Measurements from ENCODE around the gene NRG2. TPM values are rescaled to one million over a fixed set of nuclear protein-coding genes. Genes with fewer than 3 reads are reported as not detected.
A peak's percentile ranks its signal among the peaks of the same experiment; 100 is the strongest.

The NRG2 gene
- total and polyA plus RNA-seq, 11 donors: 0.72 to 4.8 (median 3.4) TPM

GRCh38 chr5:139955053-139955605, 88.0 kb downstream of the NRG2 start:
- ATAC-seq (no peak), DNase-seq (no peak)
- Histone ChIP-seq H3K27me3 (no peaks in the 10 kb centered on the region), H3K27ac (no peak overlapping the region), H3K4me3 (no peak overlapping the region), H3K36me3 (no peaks in the 10 kb centered on the region), H3K4me1 (peaks cover 0 to 44% (median 14%) of the 10 kb centered on the region in 12 donors), H3K9me3 (no peaks in the 10 kb centered on the region)
- intact Hi-C loops (cut with DNase I): no loop called here
- WGBS, 4 donors: 86 to 91% (median 87%) methylated on average over 5 of the region's 5 CpGs
- no peak for TF ChIP-seq CTCF (IDR thresholded peaks at IDR 0.05)
- no peak for TF ChIP-seq POLR2A (IDR thresholded peaks at IDR 0.05)

- Histone ChIP-seq H3K4me1 (peaks cover 0 to 50% (median 14%) of the 10 kb centered on the region in 12 donors), H3K27me3 (no peaks in the 10 kb centered on the region), H3K9me3 (no peaks in the 10 kb centered on the region), H3K27ac (no peak overlapping the region), H3K36me3 (no peaks in the 10 kb centered on the region), H3K4me3 (no peak overlapping the region)
- ATAC-seq (no peak), DNase-seq (no peak)
- WGBS, 4 donors: 76 to 87% (median 82%) methylated on average over 8 of the region's 8 CpGs
- no peak for TF ChIP-seq CTCF (IDR thresholded peaks at IDR 0.05)
- TF ChIP-seq POLR2A (IDR thresholded peaks at IDR 0.05): no peak
- intact Hi-C loops (cut with DNase I): loop anchor here in 2 of 10 donors (5.0 kb wide), 2 partner anchors 72 to 162 kb away; no protein-coding TSS in a partner anchor
These were observed 88.6 kb downstream of the NRG2 start for GRCh38 chr5:139954462-139954861.

- DNase-seq (no peak), ATAC-seq (peak in 1 of 4 donors; percentile 5)
- 32 to 56% (median 51%) methylated on average over 5 to 7 of the region's 7 CpGs for WGBS, 4 donors
- Histone ChIP-seq H3K4me1 (peaks cover 0 to 55% (median 14%) of the 10 kb centered on the region in 12 donors), H3K27me3 (no peaks in the 10 kb centered on the region), H3K4me3 (no peak overlapping the region), H3K36me3 (no peaks in the 10 kb centered on the region), H3K27ac (no peak overlapping the region), H3K9me3 (no peaks in the 10 kb centered on the region)
- intact Hi-C loops (cut with DNase I): loop anchor here in 2 of 10 donors (5.0 kb wide), 2 partner anchors 72 to 162 kb away; no protein-coding TSS in a partner anchor
- no peak for TF ChIP-seq CTCF (IDR thresholded peaks at IDR 0.05)
- TF ChIP-seq POLR2A (IDR thresholded peaks at IDR 0.05): no peak
These were observed 89.1 kb downstream of the NRG2 start for GRCh38 chr5:139954022-139954421.

GRCh38 chr5:139952574-139952973, 90.5 kb downstream of the NRG2 start:
- no peak for TF ChIP-seq POLR2A (IDR thresholded peaks at IDR 0.05)
- TF ChIP-seq CTCF (IDR thresholded peaks at IDR 0.05): no peak
- intact Hi-C loops (cut with DNase I): loop anchor here in 2 of 10 donors (5.0 kb wide), 2 partner anchors 70 to 160 kb away; no protein-coding TSS in a partner anchor
- WGBS, 4 donors: 87 to 95% (median 94%) methylated on average over 5 to 13 of the region's 13 CpGs
- H3K4me3 ChIP-seq: no peak overlapping the region
- no peaks in the 10 kb centered on the region for H3K9me3 ChIP-seq
- no peaks in the 10 kb centered on the region for H3K27me3 ChIP-seq
- H3K36me3 ChIP-seq: no peaks in the 10 kb centered on the region
- ATAC-seq: no peak
- peaks cover 0 to 56% (median 15%) of the 10 kb centered on the region in 12 donors for H3K4me1 ChIP-seq
- no peak for DNase-seq
- H3K27ac ChIP-seq: no peak overlapping the region
